Activated CD8-positive, alpha-beta memory T cell treated with anti-CD3 and anti-CD28 coated beads for 4 hours (primary cell): ENCODE measurements around the gene SLC6A1.
"Not testable (repeated sequence)": the region's sequence is repeated elsewhere in the genome, so short reads cannot be mapped to it uniquely, and the experiment has no call there.

ENCODE experiments used
- DNase-seq, 2 donors: peaks; one replicate each; pipeline ENCODE4 v3.0.0-alpha.2; 2020; ENCODE audit warnings: low read depth in 2 of 2

SLC6A1 gene

GRCh38 chr3:11059799-11060115, 67.2 kb downstream of the SLC6A1 start:
- DNase-seq: no peak

- DNase-seq: no peak
These were observed 68.1 kb downstream of the SLC6A1 start for GRCh38 chr3:11060500-11061251.

- DNase-seq: not testable (repeated sequence)
These were observed 68.8 kb downstream of the SLC6A1 start for GRCh38 chr3:11061268-11061871.

DNA sequence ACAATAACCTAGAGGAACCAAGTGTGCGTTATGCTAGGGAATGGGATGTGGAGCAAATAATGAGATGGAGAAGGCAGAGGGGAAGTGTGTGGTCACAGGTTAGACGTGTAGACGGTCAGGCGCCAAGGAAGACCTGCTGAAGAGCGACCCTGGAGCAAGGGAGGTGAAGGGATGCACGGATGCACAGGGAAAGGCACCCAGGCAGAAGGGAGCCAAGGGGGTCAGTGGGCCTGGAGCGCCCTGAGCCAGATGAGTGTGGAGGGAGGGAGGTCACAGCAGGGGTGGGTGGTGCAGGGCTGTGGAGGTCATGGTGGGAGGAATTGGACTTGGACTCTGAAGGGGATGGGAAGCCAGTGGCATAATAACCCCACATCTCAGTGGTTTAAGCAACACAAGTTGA, 70.2 kb downstream of the SLC6A1 start:
- DNase-seq: no peak

DNA sequence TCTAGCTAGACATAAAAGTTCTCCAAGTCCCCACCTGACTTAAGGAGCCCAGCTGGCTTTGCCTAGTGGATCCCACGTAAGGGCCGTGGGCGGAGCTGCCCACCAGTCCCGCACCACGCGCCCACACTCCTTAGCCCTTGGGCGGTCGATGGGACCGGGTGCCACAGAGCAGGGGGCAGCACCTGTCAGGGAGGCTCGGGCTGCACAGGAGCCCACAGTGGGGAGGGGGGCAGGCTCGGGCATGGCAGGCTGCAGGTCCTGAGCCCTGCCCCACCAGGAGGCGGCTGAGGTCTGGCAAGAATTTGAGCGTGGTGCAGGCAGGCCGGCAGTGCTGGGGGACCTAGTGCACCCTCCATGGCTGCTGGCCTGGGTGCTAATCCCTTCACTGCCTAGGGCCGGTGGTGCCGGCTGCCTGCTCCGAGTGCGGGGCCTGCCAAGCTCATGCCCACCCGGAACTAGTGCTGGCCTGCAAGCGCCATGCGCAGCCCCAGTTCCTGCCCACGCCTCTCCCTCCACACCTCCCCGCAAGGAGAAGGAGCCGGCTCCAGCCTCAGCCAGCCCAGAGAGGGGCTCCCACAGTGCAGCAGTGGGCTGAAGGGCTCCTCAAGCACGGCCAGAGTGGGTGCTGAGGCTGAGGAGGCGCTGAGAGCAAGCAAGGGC, 78.7 kb downstream of the SLC6A1 start:
- no peak for DNase-seq

GRCh38 chr3:11072631-11073030, 80.1 kb downstream of the SLC6A1 start:
- no peak for DNase-seq

- no peak for DNase-seq
These were observed 81.5 kb downstream of the SLC6A1 start for GRCh38 chr3:11074011-11074410.

GRCh38 chr3:11074451-11074850, 81.9 kb downstream of the SLC6A1 start:
- no peak for DNase-seq

DNA sequence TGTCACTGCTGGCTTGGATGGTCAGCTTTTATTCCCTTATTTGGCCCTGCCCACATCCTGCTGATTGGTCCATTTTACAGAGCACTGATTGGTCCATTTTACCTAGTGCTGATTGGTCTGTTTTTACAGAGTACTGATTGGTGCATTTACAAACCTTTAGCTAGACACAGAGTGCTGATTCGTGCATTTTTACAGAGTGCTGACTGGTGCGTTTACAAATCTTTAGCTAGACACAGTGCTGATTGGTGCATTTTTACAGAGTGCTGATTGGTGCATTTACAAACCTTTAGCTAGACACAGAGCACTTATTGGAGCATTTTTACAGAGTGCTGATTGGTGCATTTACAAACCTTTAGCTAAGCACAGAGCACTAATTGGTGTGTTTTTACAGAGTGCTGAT, 82.6 kb downstream of the SLC6A1 start:
- not testable (repeated sequence) for DNase-seq

DNA sequence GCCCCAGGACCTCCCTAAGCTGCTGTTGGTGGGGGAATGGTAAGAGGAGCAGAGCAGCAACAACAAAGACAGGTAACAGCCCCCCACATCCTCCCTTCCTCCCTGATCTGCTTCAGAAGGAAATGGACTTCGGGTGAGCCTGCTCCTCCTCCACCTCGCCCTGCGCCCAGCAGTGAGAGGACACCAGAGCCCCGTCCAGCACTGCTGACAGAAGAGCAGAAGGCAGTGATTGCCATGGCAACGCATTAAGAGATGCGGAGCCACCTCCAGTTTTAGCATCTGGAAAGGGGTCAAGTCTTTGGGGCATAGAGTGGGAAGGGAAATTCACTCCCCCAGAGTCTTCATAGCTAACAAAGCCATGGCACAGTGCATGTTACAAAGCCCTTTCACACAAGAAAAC, 84.2 kb downstream of the SLC6A1 start:
- DNase-seq: no peak

DNA sequence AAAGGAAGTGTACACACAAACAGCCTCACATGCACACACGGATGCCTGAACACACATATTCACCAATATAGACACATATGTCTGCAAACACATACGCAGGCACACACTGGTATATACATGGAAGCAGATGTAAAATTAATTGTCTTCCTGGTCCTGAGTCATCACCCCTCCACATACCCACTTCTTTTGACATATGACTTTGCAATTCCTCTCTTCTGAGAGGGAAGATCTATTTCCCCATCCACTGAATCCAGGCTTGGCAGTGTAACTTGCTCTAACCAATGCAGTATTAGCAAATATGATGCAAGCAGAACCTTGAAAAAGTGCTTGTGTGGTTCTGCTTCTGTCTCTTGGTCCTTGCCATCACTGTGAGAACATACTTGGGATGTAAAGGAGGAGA, 84.9 kb downstream of the SLC6A1 start:
- no peak for DNase-seq

GRCh38 chr3:11078826-11079515, 86.4 kb downstream of the SLC6A1 start:
- no peak for DNase-seq

- DNase-seq: no peak
These were observed 87.9 kb downstream of the SLC6A1 start for GRCh38 chr3:11080492-11080891.

DNA sequence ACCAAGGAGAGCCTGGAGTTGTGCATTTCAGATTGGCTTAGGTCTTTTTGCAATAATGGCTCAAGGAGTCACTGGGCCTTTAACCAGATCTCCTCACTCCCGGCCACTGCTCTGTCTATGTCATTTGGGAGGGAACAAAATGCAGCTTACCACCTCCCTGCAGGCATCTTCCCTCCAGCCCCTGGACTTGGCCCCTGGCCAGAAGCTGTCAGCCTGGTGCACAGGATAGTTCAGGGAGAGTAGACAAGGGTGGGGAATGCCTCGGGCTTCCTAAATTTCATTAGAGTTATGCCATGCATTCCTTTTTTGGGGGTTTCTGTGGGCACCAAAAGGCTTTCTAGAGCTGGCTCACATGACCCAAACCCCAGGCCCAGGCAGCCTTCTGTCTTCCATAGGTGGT, 91.5 kb downstream of the SLC6A1 start:
- DNase-seq: no peak

DNA sequence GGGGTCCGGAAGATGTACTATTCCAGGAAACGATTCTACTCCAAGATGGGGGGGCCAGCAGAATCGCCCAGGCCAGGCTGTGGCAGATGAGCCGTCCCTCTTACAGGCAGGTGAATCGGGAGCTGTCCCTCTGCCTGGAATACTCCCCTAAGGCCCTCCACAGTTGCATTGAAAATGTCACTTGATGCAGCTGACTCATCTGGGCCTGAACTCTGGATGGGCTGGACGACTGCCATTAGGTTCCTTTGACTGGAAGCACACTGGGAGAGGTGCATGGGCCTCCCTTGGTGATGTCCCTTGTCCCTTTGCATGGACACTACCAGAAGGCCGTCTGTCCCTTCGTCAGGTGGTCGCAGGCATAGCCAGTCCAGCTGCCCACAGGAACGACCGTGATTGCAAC, 92.1 kb downstream of the SLC6A1 start:
- no peak for DNase-seq

DNA sequence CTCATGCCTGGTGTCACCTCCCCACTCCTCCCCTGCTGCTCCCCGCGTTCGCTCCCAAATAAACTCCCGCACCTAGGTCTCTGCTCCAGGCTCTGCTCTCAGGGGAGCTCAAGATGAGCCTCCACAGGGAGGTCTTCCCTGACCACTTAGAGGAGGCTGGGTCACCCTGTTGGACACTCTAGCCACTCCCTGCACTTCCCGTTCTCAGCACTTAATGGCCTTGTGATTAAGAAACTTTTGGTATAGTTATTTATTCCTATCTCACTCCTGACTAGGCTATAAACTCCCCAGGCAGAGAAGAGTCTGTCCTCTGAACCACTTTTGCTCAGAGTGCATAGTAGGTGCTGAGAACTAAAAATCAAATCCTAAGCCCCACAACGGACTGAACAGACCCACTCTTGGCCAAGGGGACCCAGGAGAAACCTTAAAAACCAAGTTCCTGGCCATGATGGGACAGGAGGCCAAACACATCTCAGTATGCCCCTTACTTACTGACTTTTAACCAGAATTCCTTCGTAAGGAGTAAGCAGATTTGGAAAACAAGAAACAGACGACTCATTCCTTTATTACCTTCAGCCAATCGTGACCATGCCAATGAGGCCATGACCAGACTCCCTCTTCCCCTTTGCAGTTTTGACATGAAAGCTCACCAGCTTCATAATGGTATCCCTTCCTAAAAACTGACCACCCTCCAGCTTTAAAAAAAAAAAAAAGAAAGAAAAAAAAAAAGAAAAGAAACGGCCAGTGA, 92.7 kb downstream of the SLC6A1 start:
- no peak for DNase-seq

DNA sequence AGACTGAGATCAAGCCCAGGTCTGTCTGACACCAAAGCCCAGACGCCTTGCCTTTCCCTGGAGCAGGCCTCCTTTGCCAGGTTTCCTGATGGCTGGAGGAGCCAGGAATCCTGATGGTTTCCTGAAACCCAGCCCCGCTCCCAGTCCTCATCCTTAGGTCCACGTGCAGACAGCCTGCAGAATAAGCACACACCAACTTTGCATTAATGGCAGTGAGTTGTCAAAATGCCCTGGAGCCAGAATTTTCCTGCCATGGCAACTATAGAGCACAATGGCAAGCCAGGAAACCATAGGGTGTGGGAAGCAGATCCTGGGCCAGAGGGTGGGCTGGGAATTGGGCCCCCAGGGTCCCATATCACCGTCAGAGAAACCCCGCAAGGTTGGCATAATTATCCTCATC, 94.3 kb downstream of the SLC6A1 start:
- DNase-seq: no peak

DNA sequence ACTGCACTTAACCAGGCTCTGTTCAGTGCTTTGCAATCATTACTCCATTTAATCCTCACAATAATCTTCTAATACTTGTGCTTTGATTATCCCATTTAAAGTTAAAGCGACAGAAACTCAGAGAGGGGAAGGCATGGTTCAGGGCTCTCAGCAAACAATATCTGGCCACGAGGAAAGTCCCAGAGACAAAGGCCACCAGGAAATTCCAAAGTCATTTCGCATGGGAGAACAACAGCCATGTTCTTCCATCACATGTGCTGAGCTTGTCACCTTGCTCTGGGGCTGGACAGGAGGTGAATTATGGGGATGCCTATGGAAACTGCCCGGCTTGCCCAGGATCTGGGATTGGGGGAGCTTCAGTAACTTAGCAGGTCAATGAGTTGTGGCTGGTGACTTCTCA, 95.5 kb downstream of the SLC6A1 start:
- DNase-seq: no peak

DNA sequence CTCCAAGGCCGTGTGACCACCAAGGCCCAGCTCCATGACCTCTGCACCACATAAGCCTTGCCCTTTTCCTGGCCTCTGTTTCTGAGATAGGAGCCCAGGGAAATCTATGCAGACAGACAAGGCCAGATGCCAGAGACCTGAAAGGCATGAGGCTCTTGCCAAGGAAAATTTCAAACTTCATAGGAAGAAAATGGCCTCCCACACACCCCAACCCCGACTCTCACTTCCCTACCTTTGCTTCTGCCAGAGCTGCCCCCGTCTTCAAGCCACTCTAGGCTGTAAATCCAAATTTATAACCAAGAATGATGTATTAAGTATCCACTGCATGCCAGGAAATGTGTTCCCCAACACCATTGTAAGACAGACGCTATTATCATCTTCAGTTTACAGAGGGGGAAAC, 96.3 kb downstream of the SLC6A1 start:
- DNase-seq: no peak
